Effector CD4-positive, alpha-beta T cell (primary cell): ENCODE measurements around the gene LXN.
A peak's percentile ranks its signal among the peaks of the same experiment; 100 is the strongest.

Experiments used
- DNase-seq: peaks from one replicate; pipeline ENCODE4 v3.0.0-alpha.2; 2020

The LXN gene

DNA sequence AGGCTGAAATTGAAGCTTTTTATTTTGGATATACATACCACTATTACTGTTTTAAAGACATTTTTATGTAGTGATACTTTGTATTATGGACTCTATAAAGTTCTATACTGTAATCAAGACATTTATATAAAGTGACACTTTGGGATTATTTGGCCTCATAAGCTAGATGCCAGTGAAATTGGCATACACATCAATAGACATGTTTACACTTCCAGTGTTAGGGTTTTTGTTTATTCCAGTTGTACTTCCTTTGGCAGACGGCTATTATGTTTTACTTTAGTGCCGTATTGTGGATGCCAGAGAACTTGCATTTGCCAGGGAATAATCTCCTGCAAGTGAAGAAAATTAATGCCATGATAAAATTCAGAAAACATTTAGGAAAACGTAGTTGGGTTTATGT lies 6.0 kb downstream of the LXN start:
- DNase-seq = no peak

DNA sequence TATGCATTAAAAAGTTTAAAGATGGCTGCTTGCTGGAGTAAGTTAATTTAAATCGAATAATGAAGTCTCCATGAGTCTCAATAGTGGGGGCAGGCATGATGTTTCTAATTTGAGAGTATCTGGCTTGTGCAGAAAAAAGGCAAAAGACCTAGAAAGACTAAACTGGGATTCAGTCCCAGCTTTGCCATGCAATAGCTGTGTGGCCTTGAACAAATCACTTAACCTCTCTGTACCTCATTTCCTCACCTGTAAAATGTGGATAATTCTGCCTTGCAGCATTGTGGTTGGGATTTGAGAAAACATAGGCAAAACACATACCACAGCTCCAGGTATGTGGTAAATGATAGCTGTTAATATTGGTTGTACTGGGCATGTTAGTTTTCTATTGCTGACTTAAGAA lies 8.6 kb downstream of the LXN start:
- DNase-seq = no peak

DNA sequence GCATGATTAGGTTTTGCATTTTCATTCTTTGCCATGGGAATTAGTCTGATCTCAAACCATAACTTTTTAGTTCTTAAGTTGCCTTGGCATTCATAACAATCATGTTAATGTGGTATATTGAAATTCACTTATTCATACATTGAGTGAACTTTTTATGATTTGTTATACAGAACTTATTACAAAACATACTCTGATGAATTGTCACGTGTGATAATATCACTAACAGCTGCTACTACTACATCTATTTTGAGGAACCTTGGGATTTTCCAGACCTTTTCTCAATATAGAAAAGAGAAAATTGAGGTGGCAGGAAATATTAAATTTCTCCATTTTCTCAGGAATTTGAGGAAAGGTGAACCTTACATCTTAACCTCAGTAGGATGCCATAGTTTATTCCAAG lies 9.2 kb downstream of the LXN start:
- no peak for DNase-seq

DNA sequence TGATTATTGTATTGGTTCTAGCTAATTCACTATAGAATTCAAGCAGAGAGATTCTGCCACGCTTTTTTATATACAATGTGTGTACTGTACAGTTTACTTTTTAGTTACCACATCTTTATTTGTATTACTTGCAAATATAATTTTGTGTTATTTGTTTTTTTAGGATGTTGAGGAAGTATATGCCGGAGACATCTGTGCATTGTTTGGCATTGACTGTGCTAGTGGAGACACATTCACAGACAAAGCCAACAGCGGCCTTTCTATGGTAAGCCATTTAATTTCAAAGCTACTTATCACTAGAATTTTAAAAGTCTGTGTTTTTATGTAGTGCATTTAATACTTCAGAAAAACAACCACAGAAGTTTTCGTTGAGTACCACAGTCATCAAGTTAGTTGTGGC lies 11.7 kb downstream of the LXN start:
- DNase-seq = no peak

DNA sequence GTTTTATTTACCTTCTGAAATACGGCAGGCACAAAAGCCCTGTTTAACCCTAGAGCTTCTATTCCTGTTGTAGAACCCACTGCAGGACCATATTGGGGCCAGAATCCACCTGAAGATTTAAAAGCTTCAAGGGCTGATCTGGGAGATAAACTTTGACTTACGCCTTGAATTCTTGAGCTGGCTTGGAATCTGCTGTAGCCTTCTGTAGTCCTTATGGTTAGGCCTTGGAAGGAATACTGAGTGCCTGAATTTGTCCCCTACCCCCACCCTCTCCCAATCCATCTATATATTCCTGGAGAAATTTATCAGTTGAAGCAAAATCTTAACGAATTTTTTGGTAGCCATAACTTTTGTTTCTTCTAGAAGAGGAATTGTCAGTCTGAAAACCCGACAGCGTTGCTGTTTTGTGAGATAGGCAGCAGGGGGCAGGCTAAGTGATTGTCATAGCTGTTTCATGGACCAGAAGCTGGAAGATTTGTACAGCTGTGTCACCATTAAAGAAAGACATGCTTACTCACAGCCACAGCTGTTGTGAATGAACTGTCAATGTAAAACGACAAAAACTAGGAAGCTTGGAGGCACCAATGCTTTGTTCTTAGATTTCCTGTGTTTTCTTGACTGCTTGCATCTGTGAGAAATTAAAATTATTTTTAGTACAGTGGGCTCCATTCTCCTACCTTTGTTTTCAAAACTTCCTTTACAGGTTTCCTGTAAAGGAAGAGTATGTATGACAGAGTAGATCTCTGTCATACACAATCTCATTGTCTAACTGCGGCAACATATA lies 12.8 kb downstream of the LXN start:
- peak; percentile 46 for DNase-seq

DNA sequence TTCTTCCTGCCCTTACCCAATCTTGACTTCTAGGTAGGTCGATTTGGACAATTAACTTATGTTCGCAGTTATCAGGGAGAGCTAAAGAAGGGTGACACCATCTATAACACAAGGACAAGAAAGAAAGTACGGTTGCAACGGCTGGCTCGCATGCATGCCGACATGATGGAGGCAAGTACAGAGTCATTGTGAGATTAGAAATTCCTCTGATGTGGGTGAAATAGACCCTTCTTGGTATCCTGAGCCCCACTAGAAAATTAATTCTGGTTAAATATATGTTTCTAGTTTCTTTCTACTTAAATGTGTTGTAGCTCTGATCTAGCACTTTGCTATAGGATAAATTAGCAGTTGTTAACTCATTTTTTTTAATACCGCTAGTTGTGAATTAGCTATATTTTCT lies 13.6 kb downstream of the LXN start:
- no peak for DNase-seq

- DNase-seq = no peak
Observed at GRCh38 chr3:158652463-158652862, 20.0 kb downstream of the LXN start.

GRCh38 chr3:158651192-158651591 lies 21.3 kb downstream of the LXN start:
- no peak for DNase-seq

DNA sequence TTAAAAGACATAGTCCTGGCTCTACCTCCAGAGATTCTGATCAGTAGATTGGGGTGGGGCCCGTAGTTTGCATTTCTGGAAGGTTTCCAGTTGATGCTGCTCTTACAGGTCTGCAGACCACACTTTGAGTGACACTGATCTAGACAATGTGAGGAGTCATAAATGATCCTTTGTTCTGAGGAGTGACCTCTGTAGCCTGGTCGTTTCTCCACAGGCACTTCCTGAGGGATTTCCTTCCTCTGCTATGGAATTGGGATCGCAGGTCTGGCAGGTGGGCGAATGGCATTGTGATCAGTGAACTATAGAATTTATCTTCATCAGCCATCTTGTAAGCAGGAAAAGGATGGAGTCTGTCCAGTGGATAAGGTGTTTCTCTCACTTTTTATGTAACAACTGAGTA lies 22.7 kb downstream of the LXN start:
- DNase-seq = no peak

DNA sequence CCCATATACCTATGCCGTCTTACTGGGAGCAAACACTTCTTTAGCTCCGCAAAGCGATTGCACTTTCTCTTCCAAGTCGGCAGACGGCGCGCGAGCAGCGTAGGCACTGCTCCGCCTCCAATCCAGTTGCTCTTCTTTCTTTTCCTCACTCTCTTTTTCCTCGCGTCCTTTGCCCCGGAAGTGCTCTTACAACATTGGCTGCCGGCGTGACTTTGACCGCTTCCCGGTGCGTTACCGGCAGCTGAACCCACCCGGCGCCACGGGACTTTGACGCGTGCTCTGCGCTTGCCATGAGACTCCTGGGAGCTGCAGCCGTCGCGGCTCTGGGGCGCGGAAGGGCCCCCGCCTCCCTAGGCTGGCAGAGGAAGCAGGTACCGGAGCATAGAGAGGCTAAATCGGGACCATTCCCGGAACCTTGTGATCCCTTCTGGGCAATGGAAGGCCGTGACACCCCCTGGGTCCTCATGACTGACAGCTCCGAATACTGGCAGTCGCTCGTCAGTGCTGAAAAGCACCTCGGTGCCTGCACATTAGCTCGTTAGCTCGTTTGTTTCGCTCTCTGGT lies 28.0 kb downstream of the LXN start, which contains the start of gene GFM1:
Gene GFM1, plus strand, starts transcription at position 183 of the 564 bp plus-strand sequence. Its CDS starts 108 bp downstream, at position 291.
- DNase-seq = peak; percentile 90

- no peak for DNase-seq
Observed at GRCh38 chr3:158642474-158643210, 29.8 kb downstream of the LXN start.

DNA sequence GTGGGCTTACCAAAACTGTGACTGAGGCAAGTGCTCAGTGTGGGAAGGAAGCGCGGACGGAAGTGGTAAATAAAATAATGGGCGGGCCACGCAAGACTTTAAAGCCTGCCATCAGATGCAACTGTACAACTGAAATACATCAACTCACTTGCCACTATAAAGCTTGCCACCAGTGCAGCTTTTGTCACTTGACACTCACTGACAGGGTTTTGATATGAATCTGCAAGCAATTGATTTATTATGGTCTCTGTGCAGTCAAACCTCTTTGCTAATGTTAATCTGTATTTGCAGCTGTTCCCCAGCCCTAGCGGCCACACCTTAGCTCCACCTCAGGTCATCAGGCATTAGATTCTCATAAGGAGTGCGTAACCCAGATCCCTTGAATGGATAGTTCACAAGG lies 30.4 kb downstream of the LXN start:
- DNase-seq = no peak

DNA sequence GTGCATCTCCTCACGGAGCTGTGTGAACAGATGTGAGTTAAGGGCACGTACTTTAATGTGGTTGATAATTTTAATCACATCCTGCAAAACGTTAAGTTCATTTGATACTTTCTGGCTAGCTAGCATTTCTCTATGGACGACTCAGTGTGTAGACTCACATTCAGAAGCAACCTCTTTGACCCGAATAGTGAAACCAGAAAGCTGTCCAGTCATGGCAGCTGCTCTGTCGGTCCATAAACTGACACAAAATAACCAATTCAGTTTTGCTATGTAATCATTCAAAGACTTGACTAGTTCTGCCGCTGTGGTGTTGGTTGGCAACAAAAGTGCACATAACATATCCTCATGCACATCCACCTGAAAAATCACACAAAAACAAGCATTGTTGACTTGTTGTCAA lies 31.8 kb downstream of the LXN start:
- DNase-seq = no peak

DNA sequence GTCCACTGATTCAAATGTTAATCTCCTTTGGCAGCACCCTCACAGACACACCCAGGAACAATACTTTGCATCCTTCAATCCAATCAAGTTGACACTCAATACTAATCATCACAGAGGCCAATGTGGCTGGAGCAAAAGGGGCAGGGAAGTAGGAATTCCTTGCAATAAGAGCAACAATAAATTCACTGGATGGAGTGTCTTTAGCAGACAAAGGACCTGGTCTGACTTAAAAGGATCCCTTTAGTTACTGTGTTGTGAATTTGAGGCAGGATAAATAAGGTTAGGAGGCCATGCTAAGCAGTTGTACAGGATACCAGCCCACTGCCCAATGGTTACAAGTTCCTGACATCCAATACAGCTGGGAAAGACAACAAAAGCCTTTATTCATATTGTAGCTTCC lies 40.5 kb downstream of the LXN start:
- no peak for DNase-seq

DNA sequence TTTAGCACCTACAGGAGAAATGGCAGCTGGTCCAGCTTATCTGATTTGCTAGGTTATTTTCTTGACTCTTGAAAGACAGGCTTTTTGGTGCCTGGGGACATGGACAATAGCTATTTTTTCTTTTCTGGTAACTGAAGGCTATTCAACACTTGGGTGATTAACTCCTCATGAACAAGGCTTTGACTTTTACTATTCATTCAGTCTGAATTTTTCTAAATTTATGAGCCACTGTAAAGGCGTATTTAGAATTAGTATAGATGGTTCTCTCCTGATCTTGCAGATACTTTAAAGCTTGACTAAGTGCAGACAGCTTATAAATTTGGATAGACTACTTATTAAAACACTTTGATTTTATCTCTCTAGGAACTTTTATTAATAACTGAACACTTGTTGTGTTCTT lies 46.6 kb downstream of the LXN start:
- no peak for DNase-seq

DNA sequence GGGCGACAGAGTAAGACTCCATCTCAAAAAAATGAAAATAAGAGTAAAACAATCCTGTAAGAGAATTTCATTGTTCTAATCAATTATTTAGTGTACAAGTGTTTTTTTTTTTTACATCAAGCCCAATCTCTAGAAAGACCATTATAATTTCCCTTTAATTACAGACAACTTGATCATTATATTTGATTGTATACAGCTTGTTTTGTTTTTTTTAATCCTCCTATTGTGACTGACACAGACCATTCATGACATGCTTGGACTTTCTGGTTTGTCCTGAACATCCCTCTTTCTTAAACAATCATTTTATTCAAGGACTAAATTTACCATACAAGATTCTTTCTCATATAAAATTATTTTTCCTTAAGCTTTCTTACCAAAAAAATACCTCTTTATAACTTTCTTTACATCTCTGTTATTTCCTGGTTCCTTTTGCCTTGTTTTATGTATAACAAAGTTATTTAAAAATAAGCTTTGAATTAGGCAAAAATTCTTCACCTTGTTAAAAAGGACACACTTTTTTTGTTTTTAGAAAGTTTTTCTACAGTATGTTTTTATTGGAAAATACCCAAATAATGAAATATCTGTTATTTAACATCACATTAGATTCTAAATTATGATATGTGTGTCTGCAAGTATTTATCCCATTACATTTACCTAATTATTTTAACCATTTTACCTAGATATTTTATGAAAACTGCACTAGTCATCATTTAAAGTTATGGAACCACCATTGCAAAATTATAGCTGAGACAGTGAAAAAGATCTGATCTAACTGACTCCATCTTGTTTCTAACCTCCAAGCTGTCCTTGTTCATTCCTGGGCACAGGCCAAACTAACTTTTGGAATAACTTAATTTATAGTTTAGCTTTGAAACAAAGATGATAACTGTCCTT lies 54.2 kb downstream of the LXN start:
- DNase-seq = no peak
